SK-N-SH (cell line): Measurements from ENCODE around the gene SLC11A1. TPM values are rescaled to one million over a fixed set of nuclear protein-coding genes. Genes with fewer than 3 reads are reported as not detected.

Experiments
- CTCF ChIA-PET: fragments of 300-600, 350-600 bp; formaldehyde crosslinking; extraction: SDS; loops from one replicate; lab custom pipeline; 2021; lab: Yijun Ruan, JAX
- POLR2A ChIA-PET: fragments of 350-600 bp; sonication (Branson Sonifier 250); formaldehyde crosslinking; extraction: SDS; loops from one replicate; lab custom pipeline; 2020; ENCODE audit warnings: antibody characterized with exemption, inconsistent platforms; lab: Yijun Ruan, JAX
- DNase-seq: peaks from one replicate; pipeline ENCODE4 v3.0.0; 2012
- H2AFZ ChIP-seq: fragments of 200-600 bp; sonication (generic); 2 replicates; pipeline ENCODE4 v1.8.1; 2016; ENCODE audit warnings: antibody characterized with exemption, mild to moderate bottlenecking, low read depth
- H3F3A ChIP-seq: fragments of 200-600 bp; sonication (generic); replicated peaks from 2 replicates; pipeline ENCODE3; 2016; ENCODE audit warnings: antibody characterized with exemption, mild to moderate bottlenecking; ENCODE audit not compliant: insufficient read depth
- H3K27ac ChIP-seq, 2 experiments: fragments of 200-500 bp in 1 of 2; fragments of 200-600 bp in 1 of 2; sonication (Bioruptor generic) in 1 of 2; sonication (generic), shearing (Covaris generic) in 1 of 2; 2 replicates each; pipeline versions ENCODE4 v1.5.1 to v1.6.1; 2014 to 2016; ENCODE audit warnings: low read depth in 2 of 2, inconsistent platforms in 1 of 2, low read length in 1 of 2, mild to moderate bottlenecking in 1 of 2, mixed read lengths in 1 of 2
- H3K27me3 ChIP-seq: fragments of 200-600 bp; sonication (generic), shearing (Covaris generic); 2 replicates; pipeline ENCODE4 v1.6.1; 2016; ENCODE audit warnings: mixed run types; ENCODE audit not compliant: insufficient read depth
- H3K36me3 ChIP-seq, 2 experiments: fragments of 200-500 bp in 1 of 2; fragments of 200-600 bp in 1 of 2; sonication (Bioruptor generic) in 1 of 2; sonication (generic) in 1 of 2; replicated peaks in 1 of 2; 2 replicates each; pipeline versions ENCODE3 to v1.5.1; 2014 to 2016; ENCODE audit warnings: low read length in 1 of 2, mild to moderate bottlenecking in 1 of 2; ENCODE audit not compliant: insufficient read depth in 2 of 2, control insufficient read depth in 1 of 2
- H3K4me1 ChIP-seq, 2 experiments: fragments of 200-500 bp in 1 of 2; fragments of 200-600 bp in 1 of 2; sonication (Bioruptor generic) in 1 of 2; sonication (generic), shearing (Covaris generic) in 1 of 2; 2 replicates each; pipeline versions ENCODE4 v1.5.1 to v1.6.1; 2014 to 2016; ENCODE audit warnings: low read depth in 1 of 2, low read length in 1 of 2, mixed run types in 1 of 2; ENCODE audit not compliant: insufficient read depth in 2 of 2, control insufficient read depth in 1 of 2
- H3K4me2 ChIP-seq: fragments of 200-600 bp; sonication (generic), shearing (Covaris generic); 2 replicates; pipeline ENCODE4 v1.6.1; 2017; ENCODE audit warnings: mixed run types
- H3K4me3 ChIP-seq, 2 experiments: fragments of 200-500 bp in 1 of 2; fragments of 200-600 bp in 1 of 2; sonication (Bioruptor generic) in 1 of 2; sonication (generic), shearing (Covaris generic) in 1 of 2; 2 replicates each; pipeline versions ENCODE4 v1.5.1 to v1.8.1; 2014 to 2016; ENCODE audit warnings: low read depth in 2 of 2, inconsistent platforms in 1 of 2, low read length in 1 of 2, mild to moderate bottlenecking in 1 of 2, mixed read lengths in 1 of 2, moderate library complexity in 1 of 2
- H3K79me2 ChIP-seq: fragments of 200-600 bp; sonication (generic); 2 replicates; pipeline ENCODE4 v1.8.1; 2017; ENCODE audit warnings: mild to moderate bottlenecking; ENCODE audit not compliant: insufficient read depth
- H3K9ac ChIP-seq: fragments of 200-600 bp; sonication (generic); 2 replicates; pipeline ENCODE4 v1.6.1; 2017; ENCODE audit warnings: mixed run types
- H3K9me2 ChIP-seq: fragments of 200-600 bp; sonication (generic); 2 replicates; pipeline ENCODE4 v1.6.1; 2017; ENCODE audit warnings: mixed run types
- H3K9me3 ChIP-seq: fragments of 200-600 bp; sonication (generic); 2 replicates; pipeline ENCODE4 v1.6.1; 2017; ENCODE audit warnings: mixed run types, mild to moderate bottlenecking, moderate library complexity
- H4K20me1 ChIP-seq: fragments of 200-600 bp; sonication (generic); 2 replicates; pipeline ENCODE4 v1.6.1; 2017; ENCODE audit warnings: mild to moderate bottlenecking, mixed run types; ENCODE audit not compliant: insufficient read depth
- CHD2 ChIP-seq: fragments of 150-350 bp; IDR thresholded peaks from 2 replicates; pipeline ENCODE4 v1.6.1; 2018; ENCODE audit warnings: low read length; ENCODE audit not compliant: partially characterized antibody
- CTCF ChIP-seq: fragments of 200-600 bp; sonication (generic); IDR thresholded peaks from 2 replicates; pipeline ENCODE4 v1.6.1; 2017; ENCODE audit warnings: antibody characterized with exemption, mild to moderate bottlenecking, moderate library complexity
- ELF1 ChIP-seq: IDR thresholded peaks from 2 replicates; pipeline ENCODE4 v1.4.0; 2012
- EP300 ChIP-seq, 2 experiments: IDR thresholded peaks; 2 replicates each; pipeline versions ENCODE4 v1.4.0 to v1.6.1; 2012; ENCODE audit warnings: borderline replicate concordance in 1 of 2, low read depth in 1 of 2, low read length in 1 of 2
- EZH2phosphoT487 ChIP-seq: fragments of 200-600 bp; sonication (generic); IDR thresholded peaks from 2 replicates; pipeline ENCODE4 v1.6.1; 2017; ENCODE audit warnings: low read depth, mixed run types, mild to moderate bottlenecking, antibody characterized with exemption, moderate library complexity, borderline replicate concordance
- FOSL2 ChIP-seq: IDR thresholded peaks from 2 replicates; pipeline ENCODE4 v1.4.0; 2012; ENCODE audit warnings: low read depth, mild to moderate bottlenecking, moderate library complexity, borderline replicate concordance
- FOXJ3 ChIP-seq: sonication (generic); formaldehyde crosslinking; IDR thresholded peaks from 2 replicates; pipeline ENCODE4 v1.5.1; 2020; ENCODE audit warnings: mild to moderate bottlenecking, missing genetic modification reagents
- FOXM1 ChIP-seq: IDR thresholded peaks from 2 replicates; pipeline ENCODE4 v1.4.0; 2012; ENCODE audit warnings: low read depth, mild to moderate bottlenecking
- GATA2 ChIP-seq: sonication (generic); formaldehyde crosslinking; IDR thresholded peaks from 2 replicates; pipeline ENCODE4 v1.5.0; 2020; ENCODE audit warnings: mild to moderate bottlenecking, missing genetic modification reagents
- JUND ChIP-seq: IDR thresholded peaks from 2 replicates; pipeline ENCODE4 v1.4.0; 2012
- MXI1 ChIP-seq: IDR thresholded peaks from 2 replicates; pipeline ENCODE4 v1.6.1; 2012; ENCODE audit warnings: mild to moderate bottlenecking, low read depth, low read length, improper control_type of control experiment
- NFIC ChIP-seq: IDR thresholded peaks from 2 replicates; pipeline ENCODE4 v1.4.0; 2012; ENCODE audit warnings: borderline replicate concordance
- NRF1 ChIP-seq: IDR thresholded peaks from 2 replicates; pipeline ENCODE4 v1.6.1; 2012; ENCODE audit warnings: low read depth, mild to moderate bottlenecking, low read length
- PBX3 ChIP-seq: IDR thresholded peaks from 2 replicates; pipeline ENCODE4; 2012
- RXRA ChIP-seq: IDR thresholded peaks from 2 replicates; pipeline ENCODE4 v1.4.0; 2012; ENCODE audit warnings: low read depth, mild to moderate bottlenecking, borderline replicate concordance
- SIN3A ChIP-seq: IDR thresholded peaks from 2 replicates; pipeline ENCODE4 v1.6.1; 2012; ENCODE audit warnings: low read depth, mild to moderate bottlenecking, low read length, moderate library complexity, borderline replicate concordance
- SMC3 ChIP-seq: IDR thresholded peaks from 2 replicates; pipeline ENCODE4 v1.6.1; 2012; ENCODE audit warnings: low read depth, low read length, improper control_type of control experiment
- TAF1 ChIP-seq: IDR thresholded peaks from 2 replicates; pipeline ENCODE4 v1.6.1; 2012; ENCODE audit warnings: low read depth, mild to moderate bottlenecking, low read length, moderate library complexity, borderline replicate concordance
- TCF12 ChIP-seq: IDR thresholded peaks from 2 replicates; pipeline ENCODE4 v1.4.0; 2012
- TEAD4 ChIP-seq: IDR thresholded peaks from 2 replicates; pipeline ENCODE4 v1.4.0; 2012; ENCODE audit warnings: mild to moderate bottlenecking, borderline replicate concordance; ENCODE audit not compliant: insufficient read depth
- YY1 ChIP-seq: IDR thresholded peaks from 2 replicates; pipeline ENCODE4 v1.4.0; 2012; ENCODE audit warnings: low read depth, mild to moderate bottlenecking
- WGBS: methylation state at CpG from one replicate; pipeline ENCODE4 v1.1.6; 2017; ENCODE audit warnings: low lambda C conversion rate; 5-methylcytosine and 5-hydroxymethylcytosine counted together
- polyA plus RNA-seq, 3 experiments: library from polyadenylated mRNA; depleted of rRNA; stranded (reverse); fragments of >200 nt; gene quantifications; 2 replicates each; pipeline ENCODE4 v1.2.3, GENCODE V29; 2012
- TF ChIP-seq, protein P1 (sequence below): IDR thresholded peaks from 2 replicates; pipeline ENCODE4 v1.4.0; 2012; ENCODE audit warnings: low read depth, borderline replicate concordance
- TF ChIP-seq, protein P2 (sequence below): IDR thresholded peaks from 2 replicates; pipeline ENCODE4 v1.4.0; 2012; ENCODE audit warnings: low read depth

The SLC11A1 gene
- polyA plus RNA-seq, 1 of the 3 experiments (the other 2 are of a cell fraction) = 0.26 TPM

DNA sequence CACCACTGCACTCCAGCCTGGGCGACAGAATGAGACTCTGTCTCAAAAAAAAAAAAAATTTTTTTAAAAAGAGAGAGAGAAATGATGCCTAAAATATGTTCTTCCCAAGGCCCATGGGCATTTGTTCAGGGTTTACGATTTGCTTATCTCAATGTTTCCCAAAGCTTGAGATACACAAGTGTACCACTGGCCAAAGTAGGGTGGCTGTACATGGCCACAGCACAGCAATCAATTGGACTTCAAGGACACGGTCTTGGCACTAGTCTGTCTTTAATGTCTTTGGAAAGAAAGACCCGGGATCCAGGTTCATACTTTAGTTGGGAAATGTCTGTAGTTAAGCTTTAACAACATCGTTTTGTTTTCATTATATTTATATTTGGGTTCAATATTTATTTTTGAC is 34.9 kb upstream of the SLC11A1 start:
- Histone ChIP-seq H3K27me3 (no peaks in the 10 kb centered on the region), H3K9ac (no peak overlapping the region), H3K4me3 (no peak overlapping the region), H3K79me2 (no peaks in the 10 kb centered on the region), H3K4me2 (no peak overlapping the region), H3K27ac (no peak overlapping the region), H4K20me1 (no peaks in the 10 kb centered on the region), H2AFZ (no peak overlapping the region), H3F3A (no peaks in the 10 kb centered on the region), H3K9me3 (no peaks in the 10 kb centered on the region), H3K4me1 (no peaks in the 10 kb centered on the region), H3K9me2 (no peaks in the 10 kb centered on the region), H3K36me3 (no peaks in the 10 kb centered on the region)
- ChIA-PET CTCF (interaction anchor here (0.9 kb wide), 1 partner anchor 45 kb away, joined by 3 read pairs; no protein-coding TSS in a partner anchor), POLR2A (no interaction called here)
- 92% methylated on average over 5 of the region's 5 CpGs for WGBS
- no peak for DNase-seq
- no peak for TF ChIP-seq EZH2phosphoT487
- TF ChIP-seq NRF1 = no peak
- TF ChIP-seq CTCF = no peak
- TF ChIP-seq MXI1 = no peak
- TF ChIP-seq JUND = no peak
- TF ChIP-seq ELF1 = no peak
- no peak for TF ChIP-seq FOXJ3 (CRISPR knock-in tag)
- TF ChIP-seq TAF1 = no peak
- TF ChIP-seq GATA2 (CRISPR knock-in tag) = no peak
- TF ChIP-seq RXRA = no peak
- no peak for TF ChIP-seq SMC3

- Histone ChIP-seq H3K4me2 (no peak overlapping the region), H2AFZ (no peak overlapping the region), H3K36me3 (no peaks in the 10 kb centered on the region), H3K79me2 (no peaks in the 10 kb centered on the region), H3K9me3 (no peaks in the 10 kb centered on the region), H3F3A (no peaks in the 10 kb centered on the region), H4K20me1 (no peaks in the 10 kb centered on the region), H3K9ac (no peak overlapping the region), H3K4me1 (peaks cover 0 to 4% of the 10 kb centered on the region in 2 experiments; a peak in 1 of 4 replicates), H3K27ac (no peak overlapping the region), H3K4me3 (no peak overlapping the region), H3K9me2 (no peaks in the 10 kb centered on the region), H3K27me3 (no peaks in the 10 kb centered on the region)
- DNase-seq = no peak
- WGBS = 78% methylated on average over 14 of the region's 14 CpGs
- POLR2A ChIA-PET = no interaction called here
- CTCF ChIA-PET = interaction anchor here (7.4 kb wide), 1 partner anchor 52 kb away, joined by 52 read pairs; no protein-coding TSS in a partner anchor
- TF ChIP-seq FOSL2 (no peak), MXI1 (no peak), SIN3A (no peak), TCF12 (no peak), CHD2 (no peak), NFIC (no peak), TEAD4 (no peak), CTCF (no peak), FOXM1 (no peak), TAF1 (no peak), GATA2 (CRISPR knock-in tag) (no peak), PBX3 (no peak), YY1 (no peak), EP300 (IDR thresholded peaks at IDR 0.05; ENCODE audit: borderline replicate concordance in 1 of 2, low read depth in 1 of 2, low read length in 1 of 2) (no peak)
- TF ChIP-seq, protein P1, sequence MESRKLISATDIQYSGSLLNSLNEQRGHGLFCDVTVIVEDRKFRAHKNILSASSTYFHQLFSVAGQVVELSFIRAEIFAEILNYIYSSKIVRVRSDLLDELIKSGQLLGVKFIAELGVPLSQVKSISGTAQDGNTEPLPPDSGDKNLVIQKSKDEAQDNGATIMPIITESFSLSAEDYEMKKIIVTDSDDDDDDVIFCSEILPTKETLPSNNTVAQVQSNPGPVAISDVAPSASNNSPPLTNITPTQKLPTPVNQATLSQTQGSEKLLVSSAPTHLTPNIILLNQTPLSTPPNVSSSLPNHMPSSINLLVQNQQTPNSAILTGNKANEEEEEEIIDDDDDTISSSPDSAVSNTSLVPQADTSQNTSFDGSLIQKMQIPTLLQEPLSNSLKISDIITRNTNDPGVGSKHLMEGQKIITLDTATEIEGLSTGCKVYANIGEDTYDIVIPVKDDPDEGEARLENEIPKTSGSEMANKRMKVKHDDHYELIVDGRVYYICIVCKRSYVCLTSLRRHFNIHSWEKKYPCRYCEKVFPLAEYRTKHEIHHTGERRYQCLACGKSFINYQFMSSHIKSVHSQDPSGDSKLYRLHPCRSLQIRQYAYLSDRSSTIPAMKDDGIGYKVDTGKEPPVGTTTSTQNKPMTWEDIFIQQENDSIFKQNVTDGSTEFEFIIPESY = no peak
- TF ChIP-seq, protein P2, sequence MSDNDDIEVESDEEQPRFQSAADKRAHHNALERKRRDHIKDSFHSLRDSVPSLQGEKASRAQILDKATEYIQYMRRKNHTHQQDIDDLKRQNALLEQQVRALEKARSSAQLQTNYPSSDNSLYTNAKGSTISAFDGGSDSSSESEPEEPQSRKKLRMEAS = no peak
Measured at GRCh38 chr2:218354045-218354444, 28.0 kb upstream of the SLC11A1 start.
